Measurements from ENCODE around the gene ARPC1A. TPM values are rescaled to one million over a fixed set of nuclear protein-coding genes. Genes with fewer than 3 reads are reported as not detected.
A peak's percentile ranks its signal among the peaks of the same experiment; 100 is the strongest.

Gene ARPC1A
- total and polyA plus RNA-seq, 3 experiments from 2014 or later, result 74.7 to 86.6 (median 86.5) TPM

- POLR2A ChIA-PET, result interaction anchor here (1.3 to 2.6 kb wide), 2 partner anchors 9 to 19 kb away, joined by 3 to 17 read pairs; partner anchors contain the start of genes BUD31 and PDAP1
- Mint-ChIP-seq H3K27ac (peak overlapping the region in 5 of 8 donors; percentile 47 to 81 (median 73)), H3K9me3 (no peaks in the 10 kb centered on the region), H3K4me1 (peaks cover 18 to 41% (median 28%) of the 10 kb centered on the region in 3 donors), H3K27me3 (no peaks in the 10 kb centered on the region), H3K4me3 (no peak overlapping the region), H3K36me3 (peaks cover 10 to 88% (median 13%) of the 10 kb centered on the region in 3 donors)
- DNase-seq, result no peak
- H3K36me3 ChIP-seq (ENCODE audit: insufficient read depth, low read length), result peaks cover 65% of the 10 kb centered on the region
- no peaks in the 10 kb centered on the region for H3K9me3 ChIP-seq (ENCODE audit: low read length)
- no peak overlapping the region for H3K27ac ChIP-seq (ENCODE audit: low read depth, low read length)
- H3K4me3 ChIP-seq (ENCODE audit: low read length), result no peak overlapping the region
- H3K4me1 ChIP-seq (ENCODE audit: insufficient read depth, low read length), result peaks cover 1% of the 10 kb centered on the region
- CTCF ChIA-PET, result interaction anchor here (0.6 to 2.2 kb wide), 4 partner anchors 9 to 31 kb away, joined by 3 to 7 read pairs (median 4); partner anchors contain the start of genes BUD31 and PDAP1
- H3K27me3 ChIP-seq (ENCODE audit: insufficient read depth, low read length, poor library complexity, severe bottlenecking), result no peaks in the 10 kb centered on the region
Observed at GRCh38 chr7:99399597-99399996, 73.9 kb downstream of the ARPC1A start.

- Mint-ChIP-seq H3K4me3 (peak overlapping the region in 1 of 7 donors; percentile 5), H3K27ac (peak overlapping the region in 5 of 8 donors; percentile 8 to 91 (median 23)), H3K27me3 (no peaks in the 10 kb centered on the region), H3K9me3 (no peaks in the 10 kb centered on the region), H3K36me3 (peaks cover 10 to 65% (median 11%) of the 10 kb centered on the region in 3 donors), H3K4me1 (peaks cover 32 to 55% (median 44%) of the 10 kb centered on the region in 3 donors)
- ChIA-PET CTCF (interaction anchor here (3.4 kb wide), 1 partner anchor 9 kb away, joined by 13 read pairs; no protein-coding TSS in a partner anchor), POLR2A (interaction anchor here (0.7 kb wide), 1 partner anchor 157 kb away, joined by 4 read pairs; no protein-coding TSS in a partner anchor)
- no peak overlapping the region for H3K27ac ChIP-seq (ENCODE audit: low read depth, low read length)
- no peak overlapping the region for H3K4me3 ChIP-seq (ENCODE audit: low read length)
- DNase-seq, result no peak
- peaks cover 22% of the 10 kb centered on the region for H3K4me1 ChIP-seq (ENCODE audit: insufficient read depth, low read length)
- H3K36me3 ChIP-seq (ENCODE audit: insufficient read depth, low read length), result peaks cover 43% of the 10 kb centered on the region
- no peaks in the 10 kb centered on the region for H3K9me3 ChIP-seq (ENCODE audit: low read length)
- H3K27me3 ChIP-seq (ENCODE audit: insufficient read depth, low read length, poor library complexity, severe bottlenecking), result no peaks in the 10 kb centered on the region
Observed at GRCh38 chr7:99402854-99403253, 77.2 kb downstream of the ARPC1A start.

- ChIA-PET POLR2A (no interaction called here), CTCF (interaction anchor here (0.9 to 3.4 kb wide), 3 partner anchors 10 to 39 kb away, joined by 3 to 13 read pairs (median 4); no protein-coding TSS in a partner anchor)
- Mint-ChIP-seq H3K27me3 (no peaks in the 10 kb centered on the region), H3K4me1 (peaks cover 32 to 51% (median 40%) of the 10 kb centered on the region in 3 donors), H3K4me3 (peak overlapping the region in 1 of 7 donors; percentile 13), H3K27ac (peak overlapping the region in 5 of 8 donors; percentile 59 to 77 (median 63)), H3K36me3 (peaks cover 10 to 62% (median 11%) of the 10 kb centered on the region in 3 donors), H3K9me3 (no peaks in the 10 kb centered on the region)
- Histone ChIP-seq H3K27me3 (ENCODE audit: insufficient read depth, low read length, poor library complexity, severe bottlenecking) (no peaks in the 10 kb centered on the region), H3K4me3 (ENCODE audit: low read length) (no peak overlapping the region), H3K4me1 (ENCODE audit: insufficient read depth, low read length) (peaks cover 22% of the 10 kb centered on the region), H3K36me3 (ENCODE audit: insufficient read depth, low read length) (peaks cover 40% of the 10 kb centered on the region), H3K27ac (ENCODE audit: low read depth, low read length) (no peak overlapping the region), H3K9me3 (ENCODE audit: low read length) (no peaks in the 10 kb centered on the region)
- no peak for DNase-seq
Observed at GRCh38 chr7:99403764-99404163, 78.1 kb downstream of the ARPC1A start.

- H3K4me3 Mint-ChIP-seq, result peak overlapping the region in 4 of 7 donors; percentile 13 to 34 (median 18)
- DNase-seq, result no peak
- no peaks in the 10 kb centered on the region for H3K9me3 Mint-ChIP-seq
- ChIA-PET CTCF (interaction anchor here (0.9 to 3.4 kb wide), 3 partner anchors 11 to 40 kb away, joined by 3 to 13 read pairs (median 4); no protein-coding TSS in a partner anchor), POLR2A (interaction anchor here (5.4 kb wide), 1 partner anchor 11 kb away, joined by 45 read pairs; no protein-coding TSS in a partner anchor)
- H3K27me3 ChIP-seq (ENCODE audit: insufficient read depth, low read length, poor library complexity, severe bottlenecking), result no peaks in the 10 kb centered on the region
- H3K4me1 ChIP-seq (ENCODE audit: insufficient read depth, low read length), result peaks cover 24% of the 10 kb centered on the region
- peaks cover 10 to 62% (median 11%) of the 10 kb centered on the region in 3 donors for H3K36me3 Mint-ChIP-seq
- no peaks in the 10 kb centered on the region for H3K9me3 ChIP-seq (ENCODE audit: low read length)
- no peaks in the 10 kb centered on the region for H3K27me3 Mint-ChIP-seq
- peaks cover 38% of the 10 kb centered on the region for H3K36me3 ChIP-seq (ENCODE audit: insufficient read depth, low read length)
- H3K27ac Mint-ChIP-seq, result peak overlapping the region; percentile 54 to 87 (median 61)
- no peak overlapping the region for H3K27ac ChIP-seq (ENCODE audit: low read depth, low read length)
- H3K4me3 ChIP-seq (ENCODE audit: low read length), result no peak overlapping the region
- H3K4me1 Mint-ChIP-seq, result peaks cover 38 to 51% (median 43%) of the 10 kb centered on the region in 3 donors
Observed at GRCh38 chr7:99404235-99404976, 78.7 kb downstream of the ARPC1A start.

GRCh38 chr7:99404977-99405320 lies 79.3 kb downstream of the ARPC1A start:
- POLR2A ChIA-PET, result interaction anchor here (5.4 kb wide), 1 partner anchor 11 kb away, joined by 45 read pairs; no protein-coding TSS in a partner anchor
- Histone ChIP-seq H3K27ac (ENCODE audit: low read depth, low read length) (no peak overlapping the region), H3K4me1 (ENCODE audit: insufficient read depth, low read length) (peaks cover 29% of the 10 kb centered on the region), H3K4me3 (ENCODE audit: low read length) (no peak overlapping the region), H3K9me3 (ENCODE audit: low read length) (no peaks in the 10 kb centered on the region), H3K27me3 (ENCODE audit: insufficient read depth, low read length, poor library complexity, severe bottlenecking) (no peaks in the 10 kb centered on the region), H3K36me3 (ENCODE audit: insufficient read depth, low read length) (peaks cover 32% of the 10 kb centered on the region)
- Mint-ChIP-seq H3K4me3 (peak overlapping the region in 2 of 7 donors; percentile 13 to 34), H3K27me3 (no peaks in the 10 kb centered on the region), H3K36me3 (peaks cover 10 to 61% (median 11%) of the 10 kb centered on the region in 3 donors), H3K4me1 (peaks cover 44 to 52% (median 47%) of the 10 kb centered on the region in 3 donors), H3K27ac (peak overlapping the region in 6 of 8 donors; percentile 47 to 87 (median 64)), H3K9me3 (no peaks in the 10 kb centered on the region)
- DNase-seq, result peak in 1 of 5 donors; percentile 32
- CTCF ChIA-PET, result interaction anchor here (0.9 to 1.3 kb wide), 2 partner anchors 18 to 40 kb away, joined by 3 to 4 read pairs; no protein-coding TSS in a partner anchor

GRCh38 chr7:99406557-99406956 lies 80.9 kb downstream of the ARPC1A start:
- Mint-ChIP-seq H3K27ac (peak overlapping the region; percentile 79 to 99 (median 96)), H3K4me1 (peaks cover 53 to 65% (median 56%) of the 10 kb centered on the region in 3 donors), H3K36me3 (peaks cover 6 to 59% (median 10%) of the 10 kb centered on the region in 3 donors), H3K4me3 (peak overlapping the region; percentile 48 to 93 (median 66)), H3K27me3 (no peaks in the 10 kb centered on the region), H3K9me3 (no peaks in the 10 kb centered on the region)
- ChIA-PET POLR2A (interaction anchor here (0.7 to 5.4 kb wide), 3 partner anchors 10 to 59 kb away, joined by 3 to 45 read pairs (median 4); partner anchors contain the start of gene ATP5MF), CTCF (interaction anchor here (1.3 to 1.4 kb wide), 2 partner anchors 19 to 26 kb away, joined by 3 to 5 read pairs; no protein-coding TSS in a partner anchor)
- no peak overlapping the region for H3K27ac ChIP-seq (ENCODE audit: low read depth, low read length)
- peaks cover 40% of the 10 kb centered on the region for H3K4me1 ChIP-seq (ENCODE audit: insufficient read depth, low read length)
- no peaks in the 10 kb centered on the region for H3K9me3 ChIP-seq (ENCODE audit: low read length)
- no peak overlapping the region for H3K4me3 ChIP-seq (ENCODE audit: low read length)
- peaks cover 27% of the 10 kb centered on the region for H3K36me3 ChIP-seq (ENCODE audit: insufficient read depth, low read length)
- DNase-seq, result no peak
- no peaks in the 10 kb centered on the region for H3K27me3 ChIP-seq (ENCODE audit: insufficient read depth, low read length, poor library complexity, severe bottlenecking)

- peaks cover 5 to 66% (median 10%) of the 10 kb centered on the region in 3 donors for H3K36me3 Mint-ChIP-seq
- peak overlapping the region; percentile 89 to 99 (median 95) for H3K4me3 Mint-ChIP-seq
- no peaks in the 10 kb centered on the region for H3K9me3 Mint-ChIP-seq
- H3K27me3 Mint-ChIP-seq, result no peaks in the 10 kb centered on the region
- H3K27ac Mint-ChIP-seq, result peak overlapping the region; percentile 91 to 100 (median 98)
- H3K27me3 ChIP-seq (ENCODE audit: insufficient read depth, low read length, poor library complexity, severe bottlenecking), result no peaks in the 10 kb centered on the region
- H3K27ac ChIP-seq (ENCODE audit: low read depth, low read length), result peak overlapping the region; percentile 93
- ChIA-PET CTCF (interaction anchor here (1.1 to 1.9 kb wide), 9 partner anchors 9 to 209 kb away, joined by 3 to 9 read pairs (median 5); partner anchors contain the start of gene ZKSCAN5), POLR2A (interaction anchor here (1.2 to 5.4 kb wide), 9 partner anchors 9 to 151 kb away, joined by 4 to 45 read pairs (median 10); partner anchors contain the start of genes ARPC1B, ATP5MF, CPSF4 and PTCD1)
- peak overlapping the region; percentile 80 for H3K4me3 ChIP-seq (ENCODE audit: low read length)
- H3K9me3 ChIP-seq (ENCODE audit: low read length), result no peaks in the 10 kb centered on the region
- H3K36me3 ChIP-seq (ENCODE audit: insufficient read depth, low read length), result peaks cover 35% of the 10 kb centered on the region
- peaks cover 40% of the 10 kb centered on the region for H3K4me1 ChIP-seq (ENCODE audit: insufficient read depth, low read length)
- DNase-seq, result peak in 3 of 5 donors; percentile 14 to 57 (median 30)
- H3K4me1 Mint-ChIP-seq, result peaks cover 53 to 72% (median 55%) of the 10 kb centered on the region in 3 donors
Observed at GRCh38 chr7:99407872-99408378, 82.2 kb downstream of the ARPC1A start.
